HG03342 (cell line): ENCODE results near the gene AFDN.

Experiments used
- ATAC-seq: cut with Tn5 transposase; IDR thresholded peaks from one replicate; pipeline ENCODE4 v1.9.1; 2021; ENCODE audit warnings: mild to moderate bottlenecking, moderate library complexity; ENCODE audit not compliant: unreplicated experiment

Gene AFDN

DNA sequence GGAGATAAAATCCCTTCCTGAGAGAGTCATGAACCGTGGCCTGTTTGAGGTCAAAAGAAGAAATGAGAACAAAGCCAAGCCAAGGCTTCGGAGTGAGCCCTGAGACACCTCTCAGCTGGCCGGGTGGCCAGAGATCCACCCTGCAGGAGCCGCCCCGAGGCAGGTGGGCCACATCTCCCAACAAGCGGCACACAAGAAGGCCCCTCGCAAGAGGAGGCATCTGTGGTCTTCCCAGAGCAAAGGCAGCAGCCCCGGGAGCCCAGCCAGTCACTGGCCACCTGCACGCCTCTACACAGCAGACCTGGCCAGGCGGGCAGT is 30.9 kb upstream of the AFDN start:
- no peak for ATAC-seq

DNA sequence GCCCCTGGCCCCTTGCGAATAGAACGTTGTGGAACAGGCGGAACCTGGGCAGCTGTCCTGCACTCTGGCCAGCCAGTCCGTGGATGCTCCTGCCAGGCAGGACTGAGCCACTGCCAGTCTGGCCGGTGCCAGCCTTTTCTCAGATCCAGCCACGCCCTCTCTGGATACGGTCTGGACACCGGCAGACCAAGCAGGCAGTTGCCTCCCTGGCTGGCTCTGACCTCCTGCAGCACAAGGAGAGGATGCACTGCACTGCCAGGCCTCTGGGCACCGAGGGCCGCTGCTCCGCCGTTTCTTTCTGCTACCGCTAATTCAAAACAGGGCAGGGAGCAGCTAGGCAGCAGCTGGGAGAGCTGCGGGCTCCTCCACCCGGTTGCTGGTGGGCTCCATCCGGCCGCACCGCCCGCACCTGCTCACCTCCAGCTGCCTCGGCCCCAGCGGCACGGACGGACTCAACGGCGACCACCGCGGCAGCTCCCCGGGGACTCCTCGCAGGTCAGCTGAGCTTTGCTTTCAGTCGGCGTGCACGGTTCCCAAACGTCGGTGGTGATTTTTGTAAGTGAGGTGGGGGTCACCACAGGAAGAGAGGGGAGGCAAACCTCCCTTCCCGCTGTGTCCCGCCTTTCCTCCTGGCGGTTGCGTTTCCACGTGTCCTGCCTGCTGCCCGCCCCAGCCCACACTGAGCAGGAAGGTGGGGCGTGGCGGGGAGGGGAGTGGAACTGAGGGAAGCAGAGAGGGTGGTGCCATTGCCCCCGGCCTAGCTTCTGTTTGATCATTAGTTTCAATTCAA is 30.3 kb upstream of the AFDN start:
- ATAC-seq = no peak

DNA sequence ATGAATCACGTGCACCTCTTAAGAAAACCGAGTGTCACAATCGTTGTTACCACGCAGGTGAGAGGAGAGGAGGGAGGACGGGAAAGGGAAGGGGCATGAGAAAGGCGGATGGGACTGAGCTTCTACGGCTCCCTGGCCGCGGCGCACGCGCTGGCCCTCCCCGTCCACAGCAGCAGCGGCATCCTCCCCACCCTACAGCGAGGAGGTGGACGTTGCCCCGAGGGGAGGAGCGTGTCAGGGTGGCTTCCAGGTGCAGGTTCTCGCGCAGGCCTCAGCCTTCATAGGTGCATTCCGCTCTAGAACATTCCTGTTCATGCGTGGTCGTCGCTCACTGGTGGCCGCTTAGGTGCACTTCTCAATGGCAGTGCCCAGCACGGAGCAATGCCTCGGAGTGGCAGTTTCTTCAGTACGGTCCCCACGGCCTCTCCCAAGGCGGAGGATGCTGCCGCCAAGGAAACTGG is 29.7 kb upstream of the AFDN start:
- no peak for ATAC-seq

DNA sequence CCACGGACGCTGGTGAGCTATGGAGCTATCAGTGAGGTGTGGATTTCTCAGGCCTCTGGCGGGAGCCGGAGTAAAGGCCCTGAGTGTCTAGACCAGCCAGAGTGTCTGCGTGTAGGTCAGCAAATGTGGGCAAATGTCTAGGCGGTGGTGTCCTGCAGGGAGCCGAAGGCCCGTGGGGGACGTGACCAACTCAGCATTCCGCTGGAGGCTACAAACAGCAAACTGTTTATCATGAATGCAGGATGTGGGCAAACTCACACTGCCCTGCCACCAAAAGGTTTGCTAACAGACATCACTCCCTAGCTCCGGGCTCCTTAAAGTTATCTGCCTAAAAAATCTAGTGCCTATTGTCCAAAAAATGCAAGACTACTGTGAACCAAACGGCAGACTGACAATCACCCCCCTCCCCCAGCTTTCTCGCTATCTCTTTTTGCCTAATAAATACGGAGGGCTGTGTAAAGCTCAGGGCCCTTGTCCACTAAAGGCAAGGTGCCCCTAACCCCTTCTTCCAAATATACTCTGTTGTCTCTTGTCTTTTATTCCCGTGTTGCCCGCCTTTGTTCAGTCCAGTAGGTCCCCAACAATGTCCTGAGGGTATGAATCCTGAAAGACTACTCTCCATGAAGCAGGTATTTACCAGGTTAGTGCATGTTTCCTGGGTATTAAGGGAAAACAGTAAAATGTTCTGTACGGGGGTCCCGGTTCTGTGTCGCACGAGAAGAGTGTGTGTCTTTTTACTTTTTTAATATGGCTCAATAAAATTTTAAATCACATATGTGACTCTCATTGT is 29.0 kb upstream of the AFDN start:
- no peak for ATAC-seq

DNA sequence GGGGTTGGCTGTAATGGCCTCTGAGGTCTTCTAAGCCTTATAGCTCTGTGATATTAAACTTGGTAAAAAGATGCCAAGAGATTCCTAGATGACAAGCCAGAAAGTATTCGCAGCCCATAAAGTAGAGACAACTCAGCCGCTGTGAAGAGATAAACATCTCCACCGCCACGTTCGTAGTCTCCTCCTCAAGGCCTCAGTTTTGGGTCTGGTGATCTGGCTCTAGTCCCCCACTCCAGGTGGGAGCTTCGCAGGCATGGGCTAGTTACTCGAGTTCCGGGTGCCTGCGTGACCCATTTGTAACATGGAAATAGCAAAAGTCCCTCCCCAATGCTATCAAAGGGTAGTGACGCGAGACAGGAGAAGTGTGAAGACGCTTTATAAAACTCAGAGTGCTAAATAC is 28.3 kb upstream of the AFDN start:
- ATAC-seq = no peak

DNA sequence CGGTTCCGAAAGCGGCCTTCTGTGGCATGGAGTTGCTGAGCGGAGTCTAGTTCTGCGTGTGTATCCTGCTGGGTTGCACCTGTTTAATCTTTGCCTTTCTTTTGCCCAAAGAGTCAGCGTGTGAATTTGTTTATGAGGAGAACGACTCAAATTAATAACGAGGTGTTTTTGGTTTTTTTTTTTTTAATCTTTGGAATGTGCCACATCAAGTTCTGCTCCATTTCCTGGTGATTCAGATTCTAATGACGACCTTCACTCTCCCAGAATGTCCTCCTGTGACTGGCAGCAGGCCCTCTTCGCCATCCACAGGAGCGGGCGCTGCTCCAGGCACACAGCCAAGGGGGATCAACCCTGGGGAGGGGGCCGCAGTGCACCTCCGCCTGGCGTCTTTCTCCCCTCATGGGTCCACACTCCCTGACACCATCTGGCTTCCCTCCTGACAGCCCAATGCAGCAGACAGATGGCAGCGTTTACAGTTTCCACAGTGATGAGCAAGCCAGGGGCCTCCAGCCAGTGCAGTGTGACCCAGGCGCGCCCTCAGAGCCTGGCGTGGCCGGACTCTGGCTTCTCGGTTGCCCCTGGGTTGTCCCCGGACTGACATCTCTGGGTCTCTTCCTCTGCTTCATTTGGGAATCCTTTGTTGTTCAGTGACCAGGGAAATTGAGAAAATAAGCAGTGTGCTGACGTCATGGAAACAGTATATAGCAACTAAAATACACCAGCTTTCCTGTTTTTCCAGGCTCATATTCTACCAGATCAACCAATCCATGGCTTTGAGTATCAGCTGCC is 27.5 kb upstream of the AFDN start:
- no peak for ATAC-seq

DNA sequence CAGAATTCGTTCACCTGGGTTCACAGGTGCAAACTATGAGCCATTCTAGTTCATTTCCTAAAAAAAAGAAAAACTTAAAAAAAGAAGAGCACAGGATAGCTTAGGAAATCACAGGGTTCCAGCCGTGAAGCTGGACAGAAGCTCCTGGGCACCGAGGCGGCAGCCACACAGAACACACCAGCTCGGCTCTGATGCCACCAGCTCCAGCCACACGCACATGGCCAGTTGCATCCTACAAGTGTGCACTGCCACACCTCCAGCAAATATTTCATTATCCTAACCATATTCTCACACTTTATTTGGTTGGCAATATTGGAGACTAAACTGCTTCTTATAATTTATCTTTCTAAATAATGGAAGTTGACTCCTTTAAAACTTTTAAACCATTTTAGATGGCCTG is 26.2 kb upstream of the AFDN start:
- ATAC-seq = no peak

DNA sequence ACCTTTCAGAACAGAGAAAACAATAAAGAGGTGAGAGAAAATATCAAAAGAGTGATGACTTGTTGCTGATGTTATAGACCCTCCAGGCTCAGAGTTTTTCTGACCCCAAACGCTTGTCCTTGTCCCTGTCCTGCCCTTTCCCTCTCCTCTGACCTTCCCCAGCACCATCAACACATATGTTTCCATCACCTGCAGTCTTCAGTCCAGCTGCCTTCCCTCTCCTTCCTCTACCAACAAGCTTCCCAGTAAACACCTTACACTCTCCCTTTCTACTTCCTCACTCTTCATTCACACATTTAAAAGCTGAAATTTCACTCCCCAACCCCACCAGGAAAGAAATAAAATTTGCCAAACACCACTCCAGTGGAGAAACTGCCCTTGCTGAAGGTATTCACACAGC is 25.4 kb upstream of the AFDN start:
- ATAC-seq = no peak

DNA sequence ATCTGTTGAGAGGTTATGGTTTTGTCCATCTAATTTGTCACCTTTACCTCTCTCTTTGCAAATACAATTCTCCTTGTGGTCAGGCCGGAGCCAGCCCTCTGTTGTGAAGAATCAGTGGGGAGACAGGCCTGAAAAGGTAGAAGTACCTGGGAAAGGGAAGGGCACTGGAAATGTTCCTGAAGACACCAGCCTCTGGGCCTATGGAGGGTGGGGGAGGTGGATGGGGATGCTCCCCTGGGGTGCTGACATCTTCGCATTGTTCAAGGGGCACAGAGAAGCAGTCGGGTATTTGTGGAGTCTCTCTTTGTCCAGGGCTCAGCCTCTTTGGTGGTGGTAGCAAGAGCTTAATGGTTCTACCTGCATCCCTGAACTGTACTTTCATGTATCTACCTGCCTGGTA is 24.4 kb upstream of the AFDN start:
- ATAC-seq = no peak

DNA sequence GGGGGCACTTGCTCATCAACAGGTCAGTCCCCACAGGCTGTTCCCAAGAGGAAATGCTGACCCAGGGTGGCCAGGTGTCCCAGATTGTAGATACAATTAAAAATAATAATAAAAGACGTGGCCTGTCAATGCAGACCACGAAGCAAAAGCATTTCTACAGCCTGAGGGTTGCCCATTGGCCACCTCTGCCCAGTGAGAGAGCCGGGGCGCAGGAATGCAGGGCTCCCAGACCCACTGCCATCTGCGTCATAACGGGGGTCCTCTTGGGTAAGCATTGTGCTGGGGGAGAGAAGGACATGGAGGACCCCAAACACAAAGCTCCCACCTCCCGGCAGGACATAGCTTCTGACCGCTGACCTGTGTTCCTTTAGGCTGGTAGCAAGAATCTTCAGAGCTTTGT is 22.9 kb upstream of the AFDN start:
- no peak for ATAC-seq

DNA sequence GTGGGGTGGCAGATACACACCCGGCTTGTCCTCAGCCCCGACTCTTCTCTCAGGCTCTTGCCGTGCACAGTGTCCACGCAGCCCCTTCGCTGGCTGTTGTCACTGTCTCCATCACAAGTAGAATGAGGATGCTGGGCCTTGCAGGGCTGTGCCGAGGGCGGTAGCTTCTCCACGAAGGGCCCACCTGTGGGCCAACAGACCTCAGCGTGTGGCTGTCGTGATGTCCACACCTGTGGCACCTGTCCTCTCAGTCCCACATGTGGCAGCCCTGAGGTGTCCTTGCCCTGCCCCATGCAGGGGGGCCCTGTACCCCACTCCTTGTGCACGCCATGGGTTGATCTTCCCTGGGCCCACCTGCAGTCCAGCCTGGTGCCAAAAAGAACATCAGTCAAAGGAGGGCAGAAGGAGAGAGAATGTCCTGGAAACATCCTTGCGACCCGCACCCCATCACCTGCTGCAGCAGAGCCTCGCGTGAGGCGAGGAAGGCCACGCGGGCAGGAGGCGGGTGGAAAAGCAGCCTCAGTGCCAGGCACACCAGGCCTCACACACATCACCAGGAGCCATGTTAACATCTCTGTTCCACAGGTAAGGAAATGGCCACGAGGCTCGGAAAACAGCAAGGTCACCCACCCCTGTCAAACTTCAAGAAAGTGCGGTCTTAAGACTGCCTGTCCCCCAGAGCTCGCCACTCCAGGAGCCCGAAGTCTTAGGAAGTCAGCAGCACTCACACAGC is 22.3 kb upstream of the AFDN start:
- no peak for ATAC-seq

DNA sequence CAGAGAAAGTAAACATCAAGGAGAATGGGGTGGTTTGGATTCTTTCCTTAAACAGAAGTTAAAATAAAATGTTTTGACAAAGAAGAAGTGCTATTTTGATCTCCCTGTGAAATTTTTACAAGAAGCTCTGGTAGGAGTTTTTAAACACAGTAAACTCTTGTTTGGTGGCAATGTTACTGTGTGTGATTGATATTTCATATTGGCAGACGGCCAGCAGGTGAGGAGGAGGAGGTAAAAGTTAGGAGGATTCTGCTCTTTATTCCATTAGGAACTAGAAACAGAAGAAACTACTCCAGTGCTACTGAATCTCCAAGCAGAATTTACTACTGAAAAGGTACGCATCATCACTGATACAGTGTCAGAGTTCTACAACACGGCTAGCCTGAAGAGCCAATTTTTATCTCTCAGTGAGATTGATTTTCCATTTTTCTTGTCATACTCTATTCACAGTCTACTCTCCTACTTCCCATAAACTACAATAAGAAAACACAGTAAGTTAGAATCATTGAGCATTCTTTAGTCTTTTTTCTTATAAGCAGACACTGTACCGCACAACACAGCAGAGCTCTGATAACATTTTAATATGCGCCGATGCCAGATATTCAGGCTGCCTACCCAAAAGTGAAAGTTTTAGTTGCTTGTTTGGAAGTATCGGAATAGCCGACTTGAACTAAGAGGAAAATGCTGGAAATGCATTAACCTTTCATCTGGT is 21.2 kb upstream of the AFDN start:
- ATAC-seq = no peak

DNA sequence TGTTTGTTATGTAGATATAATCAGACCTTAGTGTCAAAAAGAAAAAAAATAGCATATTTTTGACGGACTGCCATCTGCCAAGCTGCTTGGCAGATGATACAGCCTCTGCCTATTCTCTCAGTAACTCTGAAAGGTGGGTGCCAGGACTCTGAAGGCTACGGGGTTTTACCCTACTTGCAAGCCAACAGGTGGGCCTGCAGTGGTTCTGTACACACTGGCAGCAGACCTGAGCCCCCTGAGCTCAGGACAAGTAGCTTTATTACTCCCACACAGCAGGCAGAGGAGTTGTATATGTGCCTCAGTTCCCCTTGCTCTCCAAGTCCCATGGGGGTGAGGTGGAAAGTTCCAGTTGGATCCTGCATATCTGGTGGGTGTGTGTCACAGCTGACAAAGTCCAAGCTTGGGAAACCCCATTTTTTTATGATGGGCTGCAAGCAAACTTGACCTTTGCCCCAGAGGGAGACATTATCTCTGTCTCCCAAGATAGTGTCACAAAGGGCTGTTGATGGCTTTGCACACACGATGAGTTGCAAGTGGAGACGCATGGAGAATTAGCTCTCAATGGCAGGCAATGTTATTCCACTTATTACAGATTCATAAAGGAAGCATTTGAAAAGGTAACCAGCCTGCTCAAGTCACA is 20.5 kb upstream of the AFDN start:
- no peak for ATAC-seq

DNA sequence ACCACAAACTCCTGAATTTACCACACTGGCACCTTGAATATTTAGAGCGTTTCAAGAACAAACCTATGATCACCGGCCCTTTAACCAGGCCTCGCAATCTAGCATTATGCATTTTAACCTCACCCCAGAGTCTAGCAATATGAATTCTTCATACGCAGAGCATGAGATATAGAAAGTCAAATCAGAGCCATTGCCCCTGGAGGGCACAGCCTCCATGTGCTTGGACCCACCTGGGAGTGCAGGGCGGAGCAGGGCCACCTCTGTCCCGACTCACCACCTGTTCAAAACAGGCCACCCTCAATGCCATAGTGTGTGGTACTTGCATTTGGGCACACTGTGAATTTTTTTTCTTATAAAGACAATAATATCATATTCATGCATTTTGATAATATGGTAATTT is 19.5 kb upstream of the AFDN start:
- no peak for ATAC-seq

DNA sequence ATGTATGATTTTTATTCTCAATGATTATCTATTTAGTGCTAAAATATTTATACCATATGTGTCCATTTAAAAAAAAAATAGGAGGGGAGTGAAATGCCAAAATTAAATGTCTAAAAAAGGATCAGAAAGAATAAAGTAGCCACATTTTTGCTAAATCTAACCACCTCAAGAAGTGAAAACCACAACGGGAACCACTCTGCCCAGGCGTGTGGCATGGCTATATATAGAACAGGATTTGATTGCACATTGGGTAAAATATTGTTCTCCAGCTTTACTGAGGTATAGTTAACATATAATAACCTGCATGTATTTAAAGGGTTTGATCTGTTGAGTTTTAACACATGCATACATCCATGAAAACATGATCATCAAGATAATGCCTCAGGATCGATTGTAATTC is 19.0 kb upstream of the AFDN start:
- ATAC-seq = no peak

DNA sequence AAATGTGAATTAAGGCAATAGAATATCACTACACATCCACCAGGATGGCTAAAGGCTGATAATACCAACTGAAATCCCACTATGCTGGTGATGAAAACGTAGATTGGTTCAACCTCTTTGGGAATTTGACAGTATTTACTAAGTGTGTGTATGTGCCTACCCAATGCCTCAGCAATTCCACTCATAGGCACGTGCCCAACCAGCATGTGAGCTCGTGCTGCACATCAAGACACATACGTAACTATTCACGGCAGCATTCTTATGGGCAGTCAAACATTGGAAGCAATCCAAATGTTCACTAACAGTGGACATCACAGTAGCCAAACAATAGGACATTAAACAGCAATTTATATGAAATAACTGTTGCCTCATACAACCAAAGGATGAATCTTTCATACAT is 15.7 kb upstream of the AFDN start:
- ATAC-seq = no peak

DNA sequence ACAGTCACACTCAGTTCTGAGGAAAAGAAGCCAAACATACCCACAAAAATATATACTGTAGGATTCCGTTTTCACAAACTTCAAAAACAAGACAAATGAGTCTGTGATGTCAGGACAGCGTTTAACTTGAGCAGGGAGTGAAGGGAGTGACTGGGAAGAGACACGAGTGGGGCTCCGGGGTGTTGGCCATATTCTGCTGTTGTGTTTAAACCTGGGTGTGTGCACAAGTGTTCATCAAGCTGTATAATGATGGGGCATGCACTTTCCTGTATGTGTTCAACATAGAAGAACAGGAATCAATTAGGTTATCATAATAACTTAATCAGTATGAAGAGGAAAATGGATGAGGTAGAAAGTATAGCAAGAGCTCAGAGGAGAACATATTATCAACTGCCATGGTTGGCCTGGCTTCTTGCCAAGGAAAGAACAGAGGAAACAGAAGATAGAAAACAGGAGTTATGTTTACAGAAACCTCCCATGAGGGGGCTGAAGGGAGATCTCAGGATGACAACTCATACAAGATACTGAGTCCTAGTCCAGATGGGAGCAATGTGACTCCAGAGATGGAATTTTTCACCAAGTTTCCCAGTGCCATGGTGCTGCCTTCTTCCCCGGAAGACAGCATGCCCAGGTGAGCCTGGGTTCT is 15.1 kb upstream of the AFDN start:
- ATAC-seq = no peak

DNA sequence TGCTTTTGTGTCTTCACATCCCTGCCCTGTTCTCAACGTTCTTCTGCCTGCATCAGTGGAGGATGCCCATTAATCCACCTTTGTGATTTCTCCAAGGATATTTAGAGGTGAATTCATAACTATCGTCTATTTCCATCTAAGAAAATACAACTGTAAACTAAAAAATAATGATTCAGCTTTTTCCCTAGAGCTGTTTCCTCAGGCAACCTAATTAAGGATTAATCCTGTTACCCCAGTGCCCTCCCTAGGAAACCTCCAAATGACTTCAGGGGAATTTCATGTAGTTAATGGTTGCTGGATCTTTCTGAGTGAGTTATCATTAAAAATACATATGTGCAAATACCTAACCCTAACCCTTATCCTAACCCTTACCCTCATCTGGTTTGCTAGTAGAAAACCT is 14.6 kb upstream of the AFDN start:
- ATAC-seq = no peak

DNA sequence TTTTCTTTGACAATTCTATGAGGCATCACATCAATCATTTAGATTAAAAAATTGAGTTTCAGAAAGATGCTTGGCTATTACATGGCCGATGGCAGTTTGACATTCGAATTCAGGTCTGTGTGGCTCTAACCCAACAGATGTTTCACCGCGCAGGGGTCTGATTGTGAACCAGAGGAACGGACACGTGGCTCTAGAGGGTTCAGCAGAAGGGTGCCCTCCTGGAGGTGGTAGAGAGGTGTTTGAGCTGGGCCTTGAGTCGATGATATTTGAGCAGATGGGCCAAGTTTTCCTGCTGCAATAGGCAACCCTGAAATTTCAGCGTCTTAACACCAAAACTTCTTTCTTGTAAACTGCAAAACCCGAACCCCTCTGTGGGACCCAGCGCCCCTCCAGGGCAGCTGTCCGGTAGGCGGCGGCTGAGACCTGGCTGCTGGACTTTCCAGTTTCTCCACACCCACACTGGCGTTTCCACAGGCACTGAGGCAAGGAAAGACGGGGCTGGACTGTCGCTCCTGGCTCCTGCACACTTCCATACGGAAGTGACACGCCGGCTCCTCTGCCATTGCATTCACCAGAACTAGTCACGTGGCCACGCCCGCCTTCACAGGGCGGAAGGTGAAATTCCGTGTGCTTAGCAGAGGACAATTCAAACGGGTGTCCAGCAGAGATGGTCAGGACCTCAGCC is 11.3 kb upstream of the AFDN start:
- ATAC-seq = no peak
